Transverse colon (tissue), 4 donors: ENCODE data around the gene THSD8. TPM values are rescaled to one million over a fixed set of nuclear protein-coding genes. Genes with fewer than 3 reads are reported as not detected.

ENCODE experiments used
- DNase-seq: peaks from one replicate; pipeline ENCODE4 v3.0.0-alpha.2; 2019
- H3K27ac ChIP-seq, 4 donors: fragments of 200-600 bp; sonication (generic); 2 replicates each; pipeline ENCODE4 v1.5.1; 2016 to 2018; ENCODE audit warnings: inconsistent platforms in 4 of 4
- H3K27me3 ChIP-seq: fragments of 200-600 bp; sonication (generic); 2 replicates; pipeline ENCODE4 v1.5.1; 2017; ENCODE audit warnings: inconsistent platforms
- H3K36me3 ChIP-seq, 4 donors: fragments of 200-600 bp; sonication (generic); 2 replicates each; pipeline ENCODE4 v1.5.1; 2017 to 2019; ENCODE audit warnings: inconsistent platforms in 4 of 4
- H3K4me1 ChIP-seq, 4 donors: fragments of 200-600 bp; sonication (generic); 2 replicates each; pipeline ENCODE4 v1.5.1; 2017 to 2020; ENCODE audit warnings: inconsistent platforms in 4 of 4
- H3K4me3 ChIP-seq, 4 donors: fragments of 200-600 bp; sonication (generic); 1 replicate in 1 of 4; 2 replicates in 3 of 4; pipeline versions ENCODE4 v1.5.1 to v1.6.1; 2017 to 2019; ENCODE audit warnings: inconsistent platforms in 4 of 4
- H3K9me3 ChIP-seq, 2 donors: fragments of 200-600 bp; sonication (generic); 2 replicates each; pipeline ENCODE4 v1.5.1; 2017 to 2019; ENCODE audit warnings: inconsistent platforms in 2 of 2
- EP300 ChIP-seq: sonication (generic); formaldehyde crosslinking; IDR thresholded peaks from one replicate; pipeline ENCODE4 v1.6.1; 2017; ENCODE audit warnings: antibody characterized with exemption, low read depth
- POLR2A ChIP-seq: fragments of 450-650 bp; IDR thresholded peaks from one replicate; pipeline ENCODE4 v1.6.1; 2016; ENCODE audit warnings: antibody characterized with exemption, mild to moderate bottlenecking, moderate library complexity
- POLR2AphosphoS5 ChIP-seq, 3 donors: sonication (generic); formaldehyde crosslinking; IDR thresholded peaks; one replicate each; pipeline ENCODE4 v1.6.1; 2016; ENCODE audit warnings: antibody characterized with exemption in 3 of 3
- WGBS, 2 donors: methylation state at CpG; one replicate each; pipeline ENCODE4 v1.1.5; 2018; ENCODE audit warnings: low coverage in 1 of 2; 5-methylcytosine and 5-hydroxymethylcytosine counted together
- in situ Hi-C, 4 donors: fragments of 200-750 bp; cut with MboI; loops; one replicate each; pipeline versions ENCODE4 v1.15.0 to v1.15.1; 2017; ENCODE audit warnings: low sequenced_read_pairs in 3 of 4, low pct_ligation_motif_present in 1 of 4, low pct_unique_long_range_greater_than_20kb in 1 of 4
- intact Hi-C: fragments of 100-400 bp; cut with DNase I; formaldehyde crosslinking; loops from one replicate; pipeline ENCODE4 v1.15.1; 2023; ENCODE audit warnings: low total_unique reads
- total RNA-seq, 4 donors: library from RNA; depleted of rRNA; stranded (reverse); fragments of >200 nt; gene quantifications; one replicate each; pipeline ENCODE4 v1.1.0, GENCODE V29; 2016
- TF ChIP-seq, protein P1 (sequence below), 5 experiments: fragments of 200-600 bp in 3 of 5; fragments of 450-650 bp in 2 of 5; sonication (generic) in 3 of 5; IDR thresholded peaks; 1 replicate in 2 of 5; 2 replicates in 3 of 5; pipeline ENCODE4 v1.5.1; 2016 to 2017; ENCODE audit warnings: antibody characterized with exemption in 5 of 5, inconsistent platforms in 3 of 5, mild to moderate bottlenecking in 2 of 5, moderate library complexity in 1 of 5

Gene THSD8
- total RNA-seq, 4 donors from 2014 or later = 1.6 TPM; not detected in 3

DNA sequence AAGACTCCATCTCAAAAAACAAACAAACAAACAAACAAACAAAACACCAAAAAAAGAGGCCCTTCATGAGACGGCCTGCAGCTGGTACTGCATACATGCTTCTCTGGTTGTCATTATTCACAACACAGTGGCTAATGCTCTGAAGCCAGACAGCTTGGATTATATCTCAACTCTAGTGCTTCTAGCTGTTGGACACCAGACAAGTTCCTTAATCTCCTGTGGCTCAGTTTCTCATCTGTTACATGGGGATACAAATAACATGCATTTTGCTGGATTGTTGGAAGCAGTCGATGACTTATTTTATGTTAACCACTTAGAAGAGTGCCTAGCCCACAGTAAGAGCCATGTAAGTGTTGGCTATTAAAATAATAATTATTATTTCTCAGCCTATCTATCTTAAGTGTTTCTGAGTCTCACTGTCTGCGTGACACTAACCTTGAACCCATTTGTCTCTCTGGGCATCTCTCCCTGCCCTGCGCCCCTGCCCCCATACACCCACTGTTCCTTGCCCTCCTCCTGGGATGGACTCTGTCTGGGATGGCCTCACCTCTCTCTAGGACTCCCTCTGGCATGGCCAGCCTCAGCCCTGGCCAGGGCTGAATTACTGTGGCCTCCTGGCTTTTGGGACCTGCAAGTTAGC, 13.7 kb upstream of the THSD8 start:
- peak overlapping the region; percentile 97 to 99 (median 98) for H3K27ac ChIP-seq
- in situ Hi-C loops (no loop called here), intact Hi-C loops (loop anchor here (10.0 kb wide), 1 partner anchor 367 kb away; the partner anchor contains the start of genes IER2 and STX10)
- H3K36me3 ChIP-seq = no peaks in the 10 kb centered on the region
- no peak for DNase-seq
- peaks cover 42 to 71% (median 69%) of the 10 kb centered on the region in 4 donors for H3K4me1 ChIP-seq
- 21 to 31% methylated on average over 3 to 4 of the region's 4 CpGs for WGBS, 2 donors
- no peaks in the 10 kb centered on the region for H3K9me3 ChIP-seq
- no peaks in the 10 kb centered on the region for H3K27me3 ChIP-seq
- H3K4me3 ChIP-seq = peak overlapping the region in 2 of 4 donors; percentile 84 to 90
- TF ChIP-seq, protein P1, sequence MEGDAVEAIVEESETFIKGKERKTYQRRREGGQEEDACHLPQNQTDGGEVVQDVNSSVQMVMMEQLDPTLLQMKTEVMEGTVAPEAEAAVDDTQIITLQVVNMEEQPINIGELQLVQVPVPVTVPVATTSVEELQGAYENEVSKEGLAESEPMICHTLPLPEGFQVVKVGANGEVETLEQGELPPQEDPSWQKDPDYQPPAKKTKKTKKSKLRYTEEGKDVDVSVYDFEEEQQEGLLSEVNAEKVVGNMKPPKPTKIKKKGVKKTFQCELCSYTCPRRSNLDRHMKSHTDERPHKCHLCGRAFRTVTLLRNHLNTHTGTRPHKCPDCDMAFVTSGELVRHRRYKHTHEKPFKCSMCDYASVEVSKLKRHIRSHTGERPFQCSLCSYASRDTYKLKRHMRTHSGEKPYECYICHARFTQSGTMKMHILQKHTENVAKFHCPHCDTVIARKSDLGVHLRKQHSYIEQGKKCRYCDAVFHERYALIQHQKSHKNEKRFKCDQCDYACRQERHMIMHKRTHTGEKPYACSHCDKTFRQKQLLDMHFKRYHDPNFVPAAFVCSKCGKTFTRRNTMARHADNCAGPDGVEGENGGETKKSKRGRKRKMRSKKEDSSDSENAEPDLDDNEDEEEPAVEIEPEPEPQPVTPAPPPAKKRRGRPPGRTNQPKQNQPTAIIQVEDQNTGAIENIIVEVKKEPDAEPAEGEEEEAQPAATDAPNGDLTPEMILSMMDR (IDR thresholded peaks at IDR 0.05) = no peak
- TF ChIP-seq POLR2A (no peak), EP300 (no peak), POLR2AphosphoS5 (IDR thresholded peaks at IDR 0.05) (no peak)

GRCh38 chr19:12788682-12789097, 13.2 kb upstream of the THSD8 start:
- H3K4me1 ChIP-seq = peaks cover 37 to 65% (median 64%) of the 10 kb centered on the region in 4 donors
- no peaks in the 10 kb centered on the region for H3K9me3 ChIP-seq
- H3K27me3 ChIP-seq = no peaks in the 10 kb centered on the region
- in situ Hi-C loops = no loop called here
- H3K4me3 ChIP-seq = peak overlapping the region; percentile 17 to 90 (median 87)
- DNase-seq = peak; percentile 89
- 1 to 4% methylated on average over 5 to 12 of the region's 12 CpGs for WGBS, 2 donors
- no peaks in the 10 kb centered on the region for H3K36me3 ChIP-seq
- H3K27ac ChIP-seq = peak overlapping the region; percentile 97 to 99 (median 98)
- TF ChIP-seq POLR2A (peak; percentile 50), EP300 (no peak), POLR2AphosphoS5 (IDR thresholded peaks at IDR 0.05) (peak; percentile 60 to 71 (median 61))
- intact Hi-C loops = loop anchor here (10.0 kb wide), 1 partner anchor 366 kb away; the partner anchor contains the start of genes IER2 and STX10

GRCh38 chr19:12789098-12789903, 12.6 kb upstream of the THSD8 start:
- Histone ChIP-seq H3K27me3 (no peaks in the 10 kb centered on the region), H3K9me3 (no peaks in the 10 kb centered on the region), H3K27ac (peak overlapping the region; percentile 97 to 99 (median 98)), H3K4me1 (peaks cover 32 to 65% (median 62%) of the 10 kb centered on the region in 4 donors), H3K36me3 (no peaks in the 10 kb centered on the region), H3K4me3 (peak overlapping the region; percentile 17 to 90 (median 87))
- intact Hi-C loops = loop anchor here (10.0 kb wide), 1 partner anchor 366 kb away; the partner anchor contains the start of genes IER2 and STX10
- in situ Hi-C loops = no loop called here
- 0 to 2% methylated on average over 6 to 22 of the region's 46 CpGs for WGBS, 2 donors
- DNase-seq = no peak
- peak in 1 of 3 donors; percentile 61 for TF ChIP-seq POLR2AphosphoS5 (IDR thresholded peaks at IDR 0.05)
- no peak for TF ChIP-seq EP300
- TF ChIP-seq POLR2A = peak; percentile 24

DNA sequence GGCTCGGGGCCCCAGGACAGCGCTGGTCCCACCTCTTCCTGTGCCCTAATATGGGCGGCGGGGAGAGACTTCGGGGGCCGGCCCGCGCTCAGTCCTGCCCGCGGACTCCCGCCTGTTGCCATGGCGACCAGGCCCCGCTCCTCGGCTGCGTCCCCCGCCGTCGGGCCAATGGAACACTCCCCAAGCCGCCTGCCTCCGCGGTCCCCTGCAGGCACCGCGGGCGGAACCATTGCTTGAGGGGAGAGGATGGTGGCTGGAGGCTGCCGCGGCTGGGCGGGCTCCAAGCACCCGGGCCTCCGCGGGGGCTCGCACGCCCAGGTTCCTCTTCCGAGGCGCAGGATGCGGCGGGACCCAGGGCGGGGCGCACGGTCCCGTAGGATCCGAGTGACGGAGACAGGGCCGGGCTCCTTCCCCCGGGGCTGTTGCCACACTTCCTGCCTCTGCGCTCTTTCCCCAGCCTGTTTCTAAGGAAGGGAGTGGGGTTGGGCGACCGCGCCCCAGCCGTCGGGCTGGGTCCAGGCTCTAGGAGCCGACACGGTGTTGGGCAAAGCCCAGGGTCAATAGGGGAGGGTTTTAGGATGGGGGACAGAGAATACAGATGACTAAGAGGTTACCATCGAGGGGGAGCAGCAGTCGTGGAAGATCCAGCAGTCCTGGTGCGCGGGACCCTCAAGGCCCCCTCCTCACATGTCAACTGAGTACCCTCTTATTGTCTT, 11.8 kb upstream of the THSD8 start:
- intact Hi-C loops = loop anchor here (10.0 kb wide), 1 partner anchor 365 kb away; the partner anchor contains the start of genes IER2 and STX10
- peak overlapping the region; percentile 97 to 99 (median 98) for H3K27ac ChIP-seq
- peak overlapping the region; percentile 56 to 90 (median 87) for H3K4me3 ChIP-seq
- H3K27me3 ChIP-seq = no peaks in the 10 kb centered on the region
- H3K4me1 ChIP-seq = peaks cover 32 to 64% (median 57%) of the 10 kb centered on the region in 4 donors
- DNase-seq = peak; percentile 97
- WGBS, 2 donors = 0% methylated on average over 4 to 34 of the region's 56 CpGs
- H3K9me3 ChIP-seq = no peaks in the 10 kb centered on the region
- H3K36me3 ChIP-seq = no peaks in the 10 kb centered on the region
- in situ Hi-C loops = no loop called here
- peak; percentile 91 to 98 (median 98) for TF ChIP-seq POLR2AphosphoS5 (IDR thresholded peaks at IDR 0.05)
- peak; percentile 79 for TF ChIP-seq EP300
- TF ChIP-seq, protein P1 (IDR thresholded peaks at IDR 0.05) = no peak
- TF ChIP-seq POLR2A = peak; percentile 98
